HepG2 (cell line): Measurements from ENCODE around the gene USP5.

Experiments
- CHD4 ChIP-seq: fragments of 200-600 bp; sonication (generic); IDR thresholded peaks from 2 replicates; pipeline ENCODE4 v1.7.0; 2017; ENCODE audit warnings: mild to moderate bottlenecking, low read length, borderline replicate concordance
- CTCF ChIP-seq: sonication (generic); formaldehyde crosslinking; IDR thresholded peaks from 2 replicates; pipeline ENCODE4 v1.5.0; 2020; ENCODE audit warnings: mild to moderate bottlenecking, missing genetic modification reagents, moderate library complexity
- NFKB2 ChIP-seq: sonication (generic); formaldehyde crosslinking; IDR thresholded peaks from 2 replicates; pipeline ENCODE4 v1.4.0; 2020; ENCODE audit warnings: missing genetic modification reagents, borderline replicate concordance
- POLR2A ChIP-seq, 2 experiments: IDR thresholded peaks; 2 replicates each; pipeline ENCODE4 v1.6.1; 2011; ENCODE audit warnings: low read depth in 2 of 2, low read length in 2 of 2, mild to moderate bottlenecking in 1 of 2, moderate library complexity in 1 of 2; ENCODE audit not compliant: insufficient read depth in 1 of 2
- ZFP36L1 ChIP-seq: sonication (generic); formaldehyde crosslinking; IDR thresholded peaks from 2 replicates; pipeline ENCODE4 v1.8.0; 2022; ENCODE audit warnings: mild to moderate bottlenecking, missing genetic modification reagents, moderate library complexity
- ZKSCAN1 ChIP-seq: fragments of 150-350 bp; IDR thresholded peaks from 2 replicates; pipeline ENCODE4 v1.6.1; 2014; ENCODE audit warnings: low read length

- TF ChIP-seq ZKSCAN1 (no peak), CHD4 (no peak), ZFP36L1 (no peak), POLR2A (IDR thresholded peaks at IDR 0.05; ENCODE audit: insufficient read depth in 1 of 2, low read depth in 2 of 2, low read length in 2 of 2) (no peak), NFKB2 (CRISPR knock-in tag) (no peak), CTCF (CRISPR knock-in tag) (no peak)
Observed at GRCh38 chr12:6887460-6887859, 35.5 kb downstream of the USP5 start.
